Breast epithelium (tissue), 3 donors: Measurements from ENCODE around the gene C1orf232.

Experiments
- POLR2A ChIP-seq: fragments of 450-650 bp; IDR thresholded peaks from one replicate; pipeline ENCODE4 v1.6.1; 2016; ENCODE audit warnings: antibody characterized with exemption, mild to moderate bottlenecking, moderate library complexity
- POLR2AphosphoS5 ChIP-seq, 3 donors: sonication (generic); formaldehyde crosslinking; IDR thresholded peaks; one replicate each; pipeline ENCODE4 v1.6.1; 2017; ENCODE audit warnings: antibody characterized with exemption in 3 of 3
- TF ChIP-seq, protein P1 (sequence below), 3 donors: fragments of 450-650 bp; IDR thresholded peaks; one replicate each; pipeline ENCODE4 v1.5.1; 2016 to 2017; ENCODE audit warnings: antibody characterized with exemption in 3 of 3, mild to moderate bottlenecking in 3 of 3, moderate library complexity in 3 of 3

DNA sequence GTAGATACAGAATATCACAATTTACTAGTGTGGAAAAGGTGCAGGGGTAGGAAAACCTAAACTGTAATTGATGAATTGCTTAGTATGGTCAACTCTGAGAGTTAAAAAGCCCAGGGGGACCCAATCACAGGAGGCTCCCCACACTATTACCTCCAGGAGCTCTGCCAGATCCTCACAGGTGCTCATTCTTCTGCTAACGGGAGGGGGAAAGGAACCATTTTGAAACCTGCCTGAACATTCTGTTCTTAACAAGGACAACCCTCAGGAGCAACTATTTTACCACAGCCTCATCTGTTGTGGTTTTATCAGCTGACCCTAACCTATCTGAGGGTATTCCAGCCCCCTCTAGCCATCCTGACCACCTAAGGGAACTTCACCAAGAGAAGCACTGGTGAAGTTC, 38.1 kb downstream of the C1orf232 start:
- TF ChIP-seq, protein P1, sequence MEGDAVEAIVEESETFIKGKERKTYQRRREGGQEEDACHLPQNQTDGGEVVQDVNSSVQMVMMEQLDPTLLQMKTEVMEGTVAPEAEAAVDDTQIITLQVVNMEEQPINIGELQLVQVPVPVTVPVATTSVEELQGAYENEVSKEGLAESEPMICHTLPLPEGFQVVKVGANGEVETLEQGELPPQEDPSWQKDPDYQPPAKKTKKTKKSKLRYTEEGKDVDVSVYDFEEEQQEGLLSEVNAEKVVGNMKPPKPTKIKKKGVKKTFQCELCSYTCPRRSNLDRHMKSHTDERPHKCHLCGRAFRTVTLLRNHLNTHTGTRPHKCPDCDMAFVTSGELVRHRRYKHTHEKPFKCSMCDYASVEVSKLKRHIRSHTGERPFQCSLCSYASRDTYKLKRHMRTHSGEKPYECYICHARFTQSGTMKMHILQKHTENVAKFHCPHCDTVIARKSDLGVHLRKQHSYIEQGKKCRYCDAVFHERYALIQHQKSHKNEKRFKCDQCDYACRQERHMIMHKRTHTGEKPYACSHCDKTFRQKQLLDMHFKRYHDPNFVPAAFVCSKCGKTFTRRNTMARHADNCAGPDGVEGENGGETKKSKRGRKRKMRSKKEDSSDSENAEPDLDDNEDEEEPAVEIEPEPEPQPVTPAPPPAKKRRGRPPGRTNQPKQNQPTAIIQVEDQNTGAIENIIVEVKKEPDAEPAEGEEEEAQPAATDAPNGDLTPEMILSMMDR (IDR thresholded peaks at IDR 0.05): no peak
- no peak for TF ChIP-seq POLR2AphosphoS5 (IDR thresholded peaks at IDR 0.05)
- TF ChIP-seq POLR2A: no peak
